ENCODE measurements around the gene PCK1. TPM values are rescaled to one million over a fixed set of nuclear protein-coding genes. Genes with fewer than 3 reads are reported as not detected.

The PCK1 gene
- total and polyA plus RNA-seq, 2 of the 13 experiments (the other 11 are each of a cell fraction or from before 2014, with no cell fraction given), result 6.5 to 12.6 TPM

GRCh38 chr20:57539889-57540288 lies 21.0 kb upstream of the PCK1 start (continued):
- TF ChIP-seq ZNF609 (CRISPR knock-in tag; IDR thresholded peaks at IDR 0.05; ENCODE audit: borderline replicate concordance) (no peak), KDM3A (CRISPR knock-in tag; IDR thresholded peaks at IDR 0.05; ENCODE audit: low read depth) (no peak), NFKB2 (CRISPR knock-in tag; IDR thresholded peaks at IDR 0.05; ENCODE audit: borderline replicate concordance) (peak; percentile 30; the same call in 1 of the 2 replicates), RAD51 (IDR thresholded peaks at IDR 0.05; ENCODE audit: borderline replicate concordance) (no peak), MXD4 (CRISPR knock-in tag; IDR thresholded peaks at IDR 0.05) (0 out of 2 replicates have a peak, but pooled peaks have one; percentile 49), CHCHD3 (CRISPR knock-in tag; IDR thresholded peaks at IDR 0.05) (0 out of 2 replicates have a peak, but pooled peaks have one; percentile 52), ATM (IDR thresholded peaks at IDR 0.05; ENCODE audit: borderline replicate concordance) (no peak), JUNB (CRISPR knock-in tag; IDR thresholded peaks at IDR 0.05; ENCODE audit: borderline replicate concordance) (no peak), PHF20 (CRISPR knock-in tag; IDR thresholded peaks at IDR 0.05) (no peak), CCAR2 (optimal IDR thresholded peaks at IDR 0.05; ENCODE audit: low read depth, low read length) (no peak), ZFX (CRISPR knock-in tag; IDR thresholded peaks at IDR 0.05; ENCODE audit: low read depth) (0 out of 2 replicates have a peak, but pooled peaks have one; percentile 32), EEA1 (CRISPR knock-in tag; IDR thresholded peaks at IDR 0.05; ENCODE audit: borderline replicate concordance) (0 out of 2 replicates have a peak, but pooled peaks have one; percentile 23), GATAD2A (CRISPR knock-in tag; IDR thresholded peaks at IDR 0.05) (no peak), SALL1 (CRISPR knock-in tag; IDR thresholded peaks at IDR 0.05) (peak; percentile 87), ZZZ3 (CRISPR knock-in tag; IDR thresholded peaks at IDR 0.05; ENCODE audit: borderline replicate concordance) (peak; percentile 77; the same call in 1 of the 2 replicates), ZNF850 (CRISPR knock-in tag; conservative IDR thresholded peaks at IDR 0.05) (no peak), ZNF280B (CRISPR knock-in tag; IDR thresholded peaks at IDR 0.05; ENCODE audit: borderline replicate concordance) (peak; percentile 49; the same call in 1 of the 2 replicates), PHF21A (CRISPR knock-in tag; IDR thresholded peaks at IDR 0.05) (no peak), SETDB1 (CRISPR knock-in tag; IDR thresholded peaks at IDR 0.05; ENCODE audit: borderline replicate concordance) (peak; percentile 88; the same call in 1 of the 2 replicates)
- TF ChIP-seq, protein P1, sequence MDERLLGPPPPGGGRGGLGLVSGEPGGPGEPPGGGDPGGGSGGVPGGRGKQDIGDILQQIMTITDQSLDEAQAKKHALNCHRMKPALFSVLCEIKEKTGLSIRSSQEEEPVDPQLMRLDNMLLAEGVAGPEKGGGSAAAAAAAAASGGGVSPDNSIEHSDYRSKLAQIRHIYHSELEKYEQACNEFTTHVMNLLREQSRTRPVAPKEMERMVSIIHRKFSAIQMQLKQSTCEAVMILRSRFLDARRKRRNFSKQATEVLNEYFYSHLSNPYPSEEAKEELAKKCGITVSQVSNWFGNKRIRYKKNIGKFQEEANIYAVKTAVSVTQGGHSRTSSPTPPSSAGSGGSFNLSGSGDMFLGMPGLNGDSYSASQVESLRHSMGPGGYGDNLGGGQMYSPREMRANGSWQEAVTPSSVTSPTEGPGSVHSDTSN (CRISPR knock-in tag; IDR thresholded peaks at IDR 0.05), result no peak
- TF ChIP-seq, protein P2, sequence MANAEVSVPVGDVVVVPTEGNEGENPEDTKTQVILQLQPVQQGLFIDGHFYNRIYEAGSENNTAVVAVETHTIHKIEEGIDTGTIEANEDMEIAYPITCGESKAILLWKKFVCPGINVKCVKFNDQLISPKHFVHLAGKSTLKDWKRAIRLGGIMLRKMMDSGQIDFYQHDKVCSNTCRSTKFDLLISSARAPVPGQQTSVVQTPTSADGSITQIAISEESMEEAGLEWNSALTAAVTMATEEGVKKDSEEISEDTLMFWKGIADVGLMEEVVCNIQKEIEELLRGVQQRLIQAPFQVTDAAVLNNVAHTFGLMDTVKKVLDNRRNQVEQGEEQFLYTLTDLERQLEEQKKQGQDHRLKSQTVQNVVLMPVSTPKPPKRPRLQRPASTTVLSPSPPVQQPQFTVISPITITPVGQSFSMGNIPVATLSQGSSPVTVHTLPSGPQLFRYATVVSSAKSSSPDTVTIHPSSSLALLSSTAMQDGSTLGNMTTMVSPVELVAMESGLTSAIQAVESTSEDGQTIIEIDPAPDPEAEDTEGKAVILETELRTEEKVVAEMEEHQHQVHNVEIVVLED (CRISPR knock-in tag; IDR thresholded peaks at IDR 0.05; ENCODE audit: borderline replicate concordance), result no peak
